ENCODE data around the gene GMCL2.
"Not testable (repeated sequence)": the region's sequence is repeated elsewhere in the genome, so short reads cannot be mapped to it uniquely, and the experiment has no call there.

GMCL2 gene

DNA sequence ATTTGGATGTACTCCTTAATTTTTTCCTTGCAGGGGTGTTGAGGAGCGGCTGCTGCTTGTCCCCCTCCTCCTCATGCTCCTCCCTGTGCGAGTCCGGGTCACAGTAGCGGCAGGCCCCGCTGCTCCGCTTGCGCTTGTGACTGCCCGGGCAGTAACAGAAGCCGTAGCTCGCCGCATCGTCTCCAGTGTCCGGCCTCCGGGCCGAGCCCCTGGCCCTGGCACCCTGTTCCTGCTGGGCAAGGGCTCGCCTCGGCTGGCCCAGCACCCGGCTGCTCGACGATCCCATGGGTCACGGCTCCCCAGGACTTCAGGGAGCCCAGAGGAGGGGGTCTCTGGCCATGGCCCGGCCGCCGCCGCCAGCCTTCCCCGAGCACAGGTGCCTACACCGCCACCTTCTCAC is at the start of gene GMCL2:
Gene GMCL2 (minus strand): TSS at position 358 of the 400 bp plus-strand sequence. CDS start 72 bp downstream, at position 286.
- FAIRE-seq = no peak
- no peak for DNase-seq (ENCODE audit: low spot score)

DNA sequence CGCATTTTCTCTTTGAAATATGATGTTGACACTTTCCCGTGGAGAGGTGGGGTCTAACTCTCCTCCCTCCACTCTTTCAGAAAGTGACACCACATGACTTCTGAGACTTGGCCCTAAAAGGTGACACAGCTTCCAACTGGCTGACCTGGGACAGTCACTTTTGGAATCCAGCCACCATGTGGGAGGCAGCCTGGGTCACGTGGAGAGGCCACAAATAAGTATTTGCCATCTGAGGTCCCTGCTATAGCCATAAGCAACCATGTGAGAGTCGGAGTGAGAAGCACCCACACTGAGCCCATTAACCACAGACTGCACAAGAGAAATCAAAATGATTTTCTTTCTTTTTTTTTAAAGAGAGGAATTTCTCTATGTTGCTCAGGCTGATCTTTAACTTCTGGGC is 49.5 kb upstream of the GMCL2 start:
- FAIRE-seq (no peak), DNase-seq (ENCODE audit: low spot score) (no peak)

DNA sequence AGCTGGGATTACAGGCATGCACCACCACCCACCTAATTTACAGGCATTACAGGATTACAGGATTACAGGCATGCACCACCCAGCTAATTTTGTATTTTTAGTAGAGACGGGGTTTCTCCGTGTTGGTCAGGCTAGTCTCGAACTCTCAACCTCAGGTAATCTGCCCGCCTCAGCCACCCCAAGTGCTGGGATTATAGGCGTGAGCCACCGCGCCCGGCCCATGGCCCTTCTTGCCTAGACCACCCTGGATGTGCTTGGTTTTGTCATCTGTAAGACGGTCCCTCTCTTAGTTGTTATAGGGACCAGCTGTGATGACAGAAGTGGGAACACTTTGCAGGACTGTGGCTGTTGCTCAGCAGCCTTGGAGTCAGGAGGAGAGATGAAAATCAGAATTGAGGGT is 49.0 kb upstream of the GMCL2 start:
- no peak for DNase-seq (ENCODE audit: low spot score)
- FAIRE-seq = no peak

DNA sequence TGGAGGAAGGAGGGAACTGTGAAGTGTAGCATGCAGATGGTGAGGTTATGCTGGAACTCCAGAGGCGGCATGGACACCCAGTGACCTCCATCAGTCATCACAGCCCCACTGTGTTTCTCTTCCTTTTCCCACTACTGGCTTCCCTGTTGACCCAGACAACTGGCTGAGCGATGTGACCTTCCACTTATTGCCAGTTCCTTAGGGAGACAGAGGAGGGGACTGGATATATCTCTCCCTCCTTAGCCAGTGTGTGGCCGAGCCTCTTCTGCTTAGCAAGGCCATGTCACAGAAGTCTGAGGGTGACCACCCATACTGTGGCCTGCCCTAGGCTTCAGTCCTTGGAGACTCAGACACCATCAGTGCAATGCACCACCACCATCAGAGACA is 48.4 kb upstream of the GMCL2 start:
- no peak for DNase-seq (ENCODE audit: low spot score)
- FAIRE-seq = no peak

DNA sequence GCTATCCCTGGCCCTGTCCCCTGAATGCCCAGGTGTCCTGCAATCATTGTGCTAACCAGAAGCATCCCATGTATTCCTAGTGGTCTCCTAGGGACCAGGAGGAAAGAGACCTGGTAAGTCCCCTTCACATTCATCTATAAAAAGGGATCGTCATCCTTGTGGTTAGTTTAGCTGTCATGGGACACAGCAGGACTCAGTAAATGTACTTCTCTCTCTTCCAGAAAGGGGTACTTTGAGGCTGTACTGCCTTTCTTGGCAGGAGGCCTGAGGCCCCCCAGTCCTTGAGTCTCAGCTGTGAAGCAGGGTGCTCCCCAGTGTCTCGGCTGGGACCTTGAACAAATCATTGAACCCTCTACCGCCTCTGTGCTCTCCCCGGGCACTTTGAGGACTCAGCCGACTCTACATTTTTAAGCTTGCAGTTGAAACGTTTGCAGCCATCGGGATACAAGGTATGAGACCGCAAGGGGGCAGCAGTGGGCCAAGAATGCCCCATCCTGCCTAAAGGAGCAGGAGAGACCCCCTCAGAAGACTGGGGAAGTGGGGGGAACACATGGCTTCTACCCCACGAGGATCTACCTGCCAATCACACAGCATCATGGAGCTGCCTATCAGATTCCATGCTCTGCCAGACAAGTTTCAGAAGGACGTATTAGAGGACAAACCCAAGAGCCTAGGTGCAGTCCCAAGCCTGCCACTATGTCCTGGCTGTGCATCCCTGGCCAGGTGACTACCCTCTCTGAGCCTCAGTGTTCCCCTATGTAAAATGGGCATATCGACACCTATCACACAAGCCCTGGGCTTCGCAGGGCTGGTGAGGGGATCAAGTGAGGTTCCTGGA is 47.8 kb upstream of the GMCL2 start:
- no peak for FAIRE-seq
- peak; percentile 73 for DNase-seq (ENCODE audit: low spot score)

DNA sequence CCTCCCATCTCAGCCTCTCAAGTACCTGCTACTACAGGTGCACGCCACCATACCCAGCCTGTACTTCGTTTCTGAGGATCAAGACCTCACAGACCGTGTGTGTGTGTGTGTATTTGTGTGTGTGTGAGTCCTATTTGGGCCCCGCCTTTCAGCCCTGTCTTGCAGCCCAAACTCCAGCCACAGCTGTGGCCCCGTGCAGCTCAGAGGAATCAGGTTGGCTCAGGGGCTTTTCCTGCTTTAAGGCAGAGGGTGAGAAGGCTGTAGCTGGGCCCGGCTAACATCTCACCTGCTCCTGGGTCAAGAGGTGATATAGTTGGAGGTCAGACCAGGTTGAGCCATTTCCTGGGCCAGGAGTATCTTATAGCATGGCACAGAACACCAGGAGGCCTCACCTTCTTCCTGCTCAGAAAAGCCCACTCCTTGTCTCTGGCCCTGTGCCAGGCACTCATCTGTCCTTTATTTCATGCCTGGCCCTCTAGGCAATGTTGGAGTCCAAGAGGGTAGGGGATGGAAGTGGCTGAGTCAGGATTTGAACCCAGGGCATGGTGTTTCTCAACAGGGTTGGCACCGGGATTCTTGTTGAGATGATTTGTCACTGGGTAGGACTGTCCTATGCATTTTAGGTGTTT is 47.1 kb upstream of the GMCL2 start:
- DNase-seq (ENCODE audit: low spot score) (no peak), FAIRE-seq (no peak)

DNA sequence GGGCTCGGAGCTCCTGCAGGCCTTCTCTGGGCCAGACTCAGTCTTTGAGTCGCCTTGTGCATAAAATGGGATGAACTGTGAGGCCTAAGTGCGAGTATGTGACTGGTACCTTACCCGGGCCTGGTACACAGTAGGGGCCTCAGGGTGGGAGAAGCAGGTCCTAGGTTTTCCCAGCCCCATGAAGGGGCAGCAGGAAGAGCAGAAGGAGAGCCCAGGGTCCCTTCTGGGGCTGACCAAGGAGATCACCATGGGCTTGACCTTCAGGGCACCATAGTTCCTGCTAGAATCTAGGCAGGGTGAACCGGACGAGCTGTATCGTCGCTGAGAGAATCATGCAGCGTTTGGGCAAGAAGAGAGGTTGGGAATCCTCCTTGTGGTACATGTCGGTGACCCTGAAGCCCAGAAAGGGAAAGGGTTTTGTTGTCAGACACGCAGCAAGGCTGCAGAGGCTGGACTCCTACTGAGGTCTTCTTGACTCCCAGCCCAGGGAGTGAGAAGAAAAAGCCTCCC is 45.8 kb upstream of the GMCL2 start:
- no peak for DNase-seq (ENCODE audit: low spot score)
- FAIRE-seq = no peak

GRCh38 chr5:178232124-178232919 is 45.2 kb upstream of the GMCL2 start, which contains the start of gene PHYKPL:
Gene PHYKPL (minus strand): TSS chr5:178232802. CDS start chr5:178232550, 252 bp downstream.
- FAIRE-seq (no peak), DNase-seq (ENCODE audit: low spot score) (peak; percentile 85)

GRCh38 chr5:178231539-178232123 is 44.5 kb upstream of the GMCL2 start:
- FAIRE-seq (no peak), DNase-seq (ENCODE audit: low spot score) (no peak)

- FAIRE-seq = no peak
- no peak for DNase-seq (ENCODE audit: low spot score)
These were observed 43.8 kb upstream of the GMCL2 start for GRCh38 chr5:178230879-178231538.

- FAIRE-seq = no peak
- no peak for DNase-seq (ENCODE audit: low spot score)
These were observed 42.7 kb upstream of the GMCL2 start for GRCh38 chr5:178229861-178230260.

DNA sequence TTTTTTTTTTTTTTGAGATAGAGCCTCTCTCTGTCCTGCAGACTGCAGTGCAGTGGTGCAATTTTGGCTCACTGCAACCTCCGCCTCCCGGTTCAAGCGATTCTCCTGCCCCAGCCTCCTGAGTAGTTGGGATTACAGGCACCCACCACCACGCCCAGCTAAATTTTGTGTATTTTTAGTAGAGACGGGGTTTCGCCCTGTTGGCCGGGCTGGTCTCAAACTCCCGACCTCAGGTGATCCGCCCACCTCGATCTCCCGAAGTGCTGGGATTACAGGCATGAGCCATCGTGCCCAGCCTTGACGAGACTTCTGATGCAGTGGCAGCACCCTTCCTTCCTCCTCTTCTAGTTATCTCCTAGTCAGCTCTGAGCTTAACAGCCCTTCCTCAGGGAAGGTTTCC is 41.9 kb upstream of the GMCL2 start:
- not testable (repeated sequence) for DNase-seq (ENCODE audit: low spot score); FAIRE-seq

DNA sequence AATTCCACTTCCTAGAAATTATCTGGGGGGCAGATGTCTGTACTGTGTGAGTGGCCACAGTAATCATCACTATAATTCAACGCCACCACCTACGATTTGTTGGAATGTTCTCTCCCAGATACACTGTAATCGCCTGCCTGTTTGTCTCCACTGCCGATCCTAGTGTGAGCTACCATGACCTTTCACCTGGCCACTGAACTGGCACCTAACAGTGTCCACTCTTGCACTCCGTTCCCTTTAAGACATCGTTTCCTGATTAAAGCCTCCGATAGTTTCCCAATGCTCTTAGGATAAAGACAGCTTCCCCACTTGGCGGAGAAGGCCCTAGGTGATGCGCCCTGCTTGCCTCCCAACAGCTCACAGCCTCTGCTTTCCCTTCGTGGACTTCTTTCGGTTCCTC is 41.4 kb upstream of the GMCL2 start:
- FAIRE-seq (no peak), DNase-seq (ENCODE audit: low spot score) (no peak)

- DNase-seq (ENCODE audit: low spot score) (no peak), FAIRE-seq (no peak)
These were observed 40.8 kb upstream of the GMCL2 start for GRCh38 chr5:178227929-178228328.

DNA sequence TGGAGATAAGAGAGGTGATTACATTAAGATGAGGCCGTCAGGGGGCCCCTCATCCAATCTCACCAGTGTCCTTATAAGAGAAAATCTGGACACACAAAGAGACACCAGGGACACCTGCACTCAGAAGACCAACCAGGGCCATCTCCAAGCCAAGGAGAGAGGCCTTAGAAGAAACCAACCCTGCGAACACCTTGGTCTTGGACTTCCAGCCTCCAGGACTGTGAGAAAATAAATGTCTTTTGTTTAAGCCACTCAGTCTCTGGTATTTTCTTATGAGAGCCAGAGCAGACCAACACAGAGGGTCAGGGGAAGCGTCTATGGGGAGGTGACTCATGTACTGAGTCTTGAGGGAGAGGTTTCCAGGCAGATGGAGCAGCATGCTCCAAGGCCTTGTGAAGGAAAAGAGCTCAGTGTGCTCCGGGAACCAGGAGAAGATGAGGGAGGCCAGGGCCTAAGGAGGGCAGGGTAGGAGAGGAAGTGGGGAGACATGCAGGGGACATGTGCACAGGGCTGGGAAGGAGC is 40.0 kb upstream of the GMCL2 start:
- no peak for DNase-seq (ENCODE audit: low spot score)
- no peak for FAIRE-seq

GRCh38 chr5:178225174-178225573 is 38.0 kb upstream of the GMCL2 start:
- DNase-seq (ENCODE audit: low spot score) (no peak), FAIRE-seq (no peak)

- DNase-seq (ENCODE audit: low spot score) = no peak
- no peak for FAIRE-seq
These were observed 37.2 kb upstream of the GMCL2 start for GRCh38 chr5:178224403-178224802.

- FAIRE-seq = no peak
- DNase-seq (ENCODE audit: low spot score) = no peak
These were observed 36.7 kb upstream of the GMCL2 start for GRCh38 chr5:178223828-178224335.

GRCh38 chr5:178223196-178223773 is 36.1 kb upstream of the GMCL2 start:
- DNase-seq (ENCODE audit: low spot score) (no peak), FAIRE-seq (no peak)

- no peak for DNase-seq (ENCODE audit: low spot score)
- no peak for FAIRE-seq
These were observed 35.1 kb upstream of the GMCL2 start for GRCh38 chr5:178222292-178222691.
